ENCODE data around the gene PRPSAP1.

The PRPSAP1 gene

GRCh38 chr17:76278268-76278908 lies 75.3 kb downstream of the PRPSAP1 start:
- TF ChIP-seq CTCF (IDR thresholded peaks at IDR 0.05; ENCODE audit: low read depth, low read length), result no peak
- no peak for DNase-seq (ENCODE audit: extremely low read depth, low read depth)

GRCh38 chr17:76277300-76278267 lies 76.1 kb downstream of the PRPSAP1 start:
- no peak for TF ChIP-seq CTCF (IDR thresholded peaks at IDR 0.05; ENCODE audit: low read depth, low read length)
- DNase-seq (ENCODE audit: extremely low read depth, low read depth), result no peak

- TF ChIP-seq CTCF (IDR thresholded peaks at IDR 0.05; ENCODE audit: low read depth, low read length), result no peak
- peak; percentile 50 for DNase-seq (ENCODE audit: extremely low read depth, low read depth)
Observed at GRCh38 chr17:76276461-76277299, 77.0 kb downstream of the PRPSAP1 start.

- DNase-seq (ENCODE audit: extremely low read depth, low read depth), result no peak
- no peak for TF ChIP-seq CTCF (IDR thresholded peaks at IDR 0.05; ENCODE audit: low read depth, low read length)
Observed at GRCh38 chr17:76276069-76276431, 77.7 kb downstream of the PRPSAP1 start.

GRCh38 chr17:76275382-76276068 lies 78.2 kb downstream of the PRPSAP1 start:
- TF ChIP-seq CTCF (IDR thresholded peaks at IDR 0.05; ENCODE audit: low read depth, low read length), result no peak
- no peak for DNase-seq (ENCODE audit: extremely low read depth, low read depth)

- no peak for TF ChIP-seq CTCF (IDR thresholded peaks at IDR 0.05; ENCODE audit: low read depth, low read length)
- no peak for DNase-seq (ENCODE audit: extremely low read depth, low read depth)
Observed at GRCh38 chr17:76274112-76274956, 79.4 kb downstream of the PRPSAP1 start.
